Psoas muscle (tissue), 8 donors: ENCODE data around the gene S100A16. TPM values are rescaled to one million over a fixed set of nuclear protein-coding genes. Genes with fewer than 3 reads are reported as not detected.

Experiments
- ATAC-seq, 4 donors: fragments of 200-7000 bp; cut with Tn5 transposase; one replicate each; pipeline ENCODE4 v1.9.1; 2020; ENCODE audit warnings: moderate library complexity in 3 of 4, mild to moderate bottlenecking in 2 of 4
- DNase-seq, 2 donors: peaks; one replicate each; pipeline ENCODE4 v3.0.0-alpha.2; 2020
- H3K27ac ChIP-seq: fragments of 200-600 bp; one replicate; pipeline ENCODE4 v1.8.0; 2022
- H3K27me3 ChIP-seq, 3 donors: fragments of 200-600 bp in 1 of 3; one replicate each; pipeline versions ENCODE4 v1.6.1 to v1.8.0; 2013 to 2022; ENCODE audit warnings: low read length in 2 of 3, mild to moderate bottlenecking in 2 of 3, moderate library complexity in 1 of 3; ENCODE audit not compliant: insufficient read depth in 3 of 3
- H3K36me3 ChIP-seq, 2 donors: fragments of 200-600 bp in 1 of 2; one replicate each; pipeline versions ENCODE4 v1.6.1 to v1.8.0; 2013 to 2022; ENCODE audit warnings: low read depth in 1 of 2, mild to moderate bottlenecking in 1 of 2, moderate library complexity in 1 of 2; ENCODE audit not compliant: insufficient read depth in 1 of 2
- H3K4me1 ChIP-seq: fragments of 200-600 bp; one replicate; pipeline ENCODE4 v1.8.0; 2022
- H3K4me3 ChIP-seq: fragments of 200-600 bp; one replicate; pipeline ENCODE4 v1.8.0; 2022; ENCODE audit warnings: mild to moderate bottlenecking
- H3K9me3 ChIP-seq: fragments of 200-600 bp; one replicate; pipeline ENCODE4 v1.8.0; 2022
- WGBS, 3 donors: extraction: QIAGEN DNeasy Blood & Tissue Kit; methylation state at CpG; one replicate each; pipeline versions ENCODE4 v1.1.6 to v1.1.7; 2013; 5-methylcytosine and 5-hydroxymethylcytosine counted together
- intact Hi-C, 2 donors: fragments of 100-400 bp; cut with DNase I; formaldehyde crosslinking; loops; one replicate each; pipeline versions ENCODE4 v1.11.0 to v1.14.2; 2022
- polyA plus RNA-seq, 3 donors: library from polyadenylated mRNA; stranded (reverse); fragments of 200-250 nt; gene quantifications; one replicate each; pipeline ENCODE4 v1.2.3, GENCODE V29; 2013
- total RNA-seq, 4 donors: library from RNA; stranded (reverse); fragmentation: NEBNext Ultra II Directional in 2 of 4; extraction: Animal tissue kit (Norgen Biotek cat#: 25700) in 2 of 4; gene quantifications; one replicate each; pipeline versions ENCODE4 v1.2.1 to v1.2.4, GENCODE V29; 2021 to 2023
- TF ChIP-seq, protein P1 (sequence below): fragments of 200-600 bp; IDR thresholded peaks from one replicate; pipeline ENCODE4 v1.8.0; 2022; ENCODE audit warnings: antibody characterized with exemption
- donor health status: healthy with polysubstance abuse.
- donor health status: DM: no; HTN: no; CAD: no; lungs with moderate emphysema.
- donor health status: Bipolar disorder and iron deficiency.
- donor health status: healthy.
- donor health status: DM: yes; HTN: yes; CAD: no.
- donor health status: DM: no; HTN: no; CAD: no.
- donor health status: DM: no; HTN: no; CAD: no.
- donor health status: DM: yes; HTN: yes; CAD: no.

The S100A16 gene
- total and polyA plus RNA-seq, 7 donors, result 23.3 to 251 (median 38.1) TPM

DNA sequence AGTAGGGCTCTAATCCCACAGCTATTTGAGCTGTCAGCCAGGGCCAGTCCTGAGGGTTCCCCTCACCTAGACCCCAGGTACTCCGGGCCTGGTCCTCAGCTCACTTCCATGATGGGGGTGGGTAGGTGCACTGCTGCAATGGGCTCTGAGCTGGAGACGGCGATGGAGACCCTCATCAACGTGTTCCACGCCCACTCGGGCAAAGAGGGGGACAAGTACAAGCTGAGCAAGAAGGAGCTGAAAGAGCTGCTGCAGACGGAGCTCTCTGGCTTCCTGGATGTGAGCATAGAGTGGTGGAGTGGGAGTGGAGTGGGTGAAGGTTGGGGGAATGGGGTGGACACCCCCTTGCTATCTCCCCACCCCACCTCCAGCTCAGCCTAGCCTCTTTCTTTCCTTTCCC lies 17.4 kb upstream of the S100A16 start:
- Histone ChIP-seq H3K27me3 (no peaks in the 10 kb centered on the region), H3K4me3 (peak overlapping the region; percentile 66), H3K36me3 (peaks cover 0 to 25% of the 10 kb centered on the region in 2 donors), H3K9me3 (no peaks in the 10 kb centered on the region), H3K27ac (peak overlapping the region; percentile 100), H3K4me1 (peaks cover 51% of the 10 kb centered on the region)
- TF ChIP-seq, protein P1, sequence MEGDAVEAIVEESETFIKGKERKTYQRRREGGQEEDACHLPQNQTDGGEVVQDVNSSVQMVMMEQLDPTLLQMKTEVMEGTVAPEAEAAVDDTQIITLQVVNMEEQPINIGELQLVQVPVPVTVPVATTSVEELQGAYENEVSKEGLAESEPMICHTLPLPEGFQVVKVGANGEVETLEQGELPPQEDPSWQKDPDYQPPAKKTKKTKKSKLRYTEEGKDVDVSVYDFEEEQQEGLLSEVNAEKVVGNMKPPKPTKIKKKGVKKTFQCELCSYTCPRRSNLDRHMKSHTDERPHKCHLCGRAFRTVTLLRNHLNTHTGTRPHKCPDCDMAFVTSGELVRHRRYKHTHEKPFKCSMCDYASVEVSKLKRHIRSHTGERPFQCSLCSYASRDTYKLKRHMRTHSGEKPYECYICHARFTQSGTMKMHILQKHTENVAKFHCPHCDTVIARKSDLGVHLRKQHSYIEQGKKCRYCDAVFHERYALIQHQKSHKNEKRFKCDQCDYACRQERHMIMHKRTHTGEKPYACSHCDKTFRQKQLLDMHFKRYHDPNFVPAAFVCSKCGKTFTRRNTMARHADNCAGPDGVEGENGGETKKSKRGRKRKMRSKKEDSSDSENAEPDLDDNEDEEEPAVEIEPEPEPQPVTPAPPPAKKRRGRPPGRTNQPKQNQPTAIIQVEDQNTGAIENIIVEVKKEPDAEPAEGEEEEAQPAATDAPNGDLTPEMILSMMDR, result no peak
- ATAC-seq (no peak), DNase-seq (no peak)
- intact Hi-C loops, result no loop called here
- 64 to 78% (median 69%) methylated on average over 7 of the region's 7 CpGs for WGBS, 3 donors

DNA sequence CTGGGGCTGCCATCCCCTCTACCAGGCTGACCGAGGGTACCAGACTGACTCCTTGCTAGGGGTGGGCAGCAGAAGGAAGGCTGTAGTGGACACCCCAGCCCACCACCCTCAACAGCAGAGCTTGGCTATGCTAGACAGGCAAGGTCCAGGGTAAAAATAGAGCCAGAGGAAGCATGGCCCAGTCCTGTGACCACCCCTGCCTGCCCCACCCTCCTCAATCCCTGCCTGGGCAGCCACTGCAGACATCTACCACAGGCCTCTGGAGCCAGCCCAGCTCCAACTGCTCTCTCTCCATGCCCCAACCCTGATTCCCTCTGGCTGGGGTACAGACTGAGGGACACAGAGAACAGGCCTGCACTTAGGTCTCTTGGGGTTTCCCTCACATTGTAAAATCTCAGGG lies 17.0 kb upstream of the S100A16 start:
- intact Hi-C loops, result no loop called here
- peak overlapping the region; percentile 100 for H3K27ac ChIP-seq
- peak overlapping the region; percentile 66 for H3K4me3 ChIP-seq
- DNase-seq, result peak; percentile 55 to 89
- H3K27me3 ChIP-seq, result no peaks in the 10 kb centered on the region
- 18 to 74% (median 65%) methylated on average over 1 of the region's 1 CpG for WGBS, 3 donors
- H3K4me1 ChIP-seq, result peaks cover 52% of the 10 kb centered on the region
- peak; percentile 36 to 55 (median 50) for ATAC-seq
- H3K9me3 ChIP-seq, result no peaks in the 10 kb centered on the region
- H3K36me3 ChIP-seq, result peaks cover 0 to 26% of the 10 kb centered on the region in 2 donors
- TF ChIP-seq, protein P1, result no peak

DNA sequence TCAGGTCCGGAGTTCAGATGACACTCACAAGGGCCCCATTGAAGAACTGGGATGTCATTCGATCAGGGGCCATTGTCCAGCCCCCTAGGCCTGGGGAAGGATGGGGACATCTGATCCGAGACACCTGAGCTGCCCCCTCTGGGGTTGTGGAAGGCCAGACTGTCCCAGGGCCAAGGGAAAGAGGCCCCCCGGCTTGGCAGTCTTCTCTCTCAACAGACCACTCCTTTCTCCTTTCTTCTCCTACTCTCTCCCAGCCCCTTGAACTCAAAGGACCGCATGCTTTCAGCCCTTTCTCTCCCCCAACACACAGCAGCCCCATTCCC lies 16.4 kb upstream of the S100A16 start:
- peak overlapping the region; percentile 100 for H3K27ac ChIP-seq
- TF ChIP-seq, protein P1, result no peak
- WGBS, 3 donors, result 28 to 56% (median 36%) methylated on average over 5 of the region's 5 CpGs
- H3K36me3 ChIP-seq, result peaks cover 0 to 30% of the 10 kb centered on the region in 2 donors
- DNase-seq (no peak), ATAC-seq (no peak)
- intact Hi-C loops, result no loop called here
- H3K9me3 ChIP-seq, result no peaks in the 10 kb centered on the region
- peak overlapping the region; percentile 66 for H3K4me3 ChIP-seq
- no peaks in the 10 kb centered on the region for H3K27me3 ChIP-seq
- H3K4me1 ChIP-seq, result peaks cover 55% of the 10 kb centered on the region

DNA sequence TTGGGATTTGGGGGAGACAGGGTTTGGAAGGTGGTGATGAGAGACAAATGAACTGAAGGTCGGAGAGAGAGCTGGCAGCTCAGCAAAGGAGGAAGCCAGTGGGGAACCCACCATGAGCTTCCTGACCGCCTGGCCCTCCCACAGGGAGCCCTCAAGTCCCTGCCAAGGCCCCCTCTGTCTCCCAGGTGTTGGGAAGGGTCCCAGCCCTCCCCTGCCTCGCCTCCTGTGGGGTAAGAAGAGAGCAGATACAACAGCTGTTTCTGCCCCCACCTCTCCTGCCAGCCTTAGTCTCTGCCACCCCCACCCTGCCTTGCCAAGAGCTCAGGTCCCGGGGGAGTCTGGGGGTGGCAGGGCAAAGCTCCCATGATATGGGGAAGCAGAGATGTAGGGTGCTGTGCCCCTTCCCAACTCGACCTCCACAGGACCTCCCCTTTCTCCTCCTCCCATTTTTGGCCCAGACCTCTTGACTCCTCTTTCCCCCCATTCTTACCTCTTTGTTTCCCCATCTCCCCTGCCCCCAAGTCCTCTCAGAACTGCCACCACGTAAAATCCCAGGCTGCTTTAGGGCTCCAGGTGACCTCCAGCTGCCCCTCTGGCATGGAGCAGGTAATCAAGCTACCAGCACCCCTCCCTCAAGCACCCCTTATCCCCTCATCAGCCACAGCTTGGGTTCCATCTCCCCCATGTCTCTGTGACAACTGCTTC lies 15.9 kb upstream of the S100A16 start:
- Histone ChIP-seq H3K27ac (peak overlapping the region; percentile 100), H3K4me3 (peak overlapping the region; percentile 66), H3K27me3 (no peaks in the 10 kb centered on the region), H3K4me1 (peaks cover 61% of the 10 kb centered on the region), H3K36me3 (peaks cover 0 to 35% of the 10 kb centered on the region in 2 donors), H3K9me3 (no peaks in the 10 kb centered on the region)
- WGBS, 3 donors, result 35 to 49% (median 37%) methylated on average over 6 of the region's 6 CpGs
- TF ChIP-seq, protein P1, result no peak
- DNase-seq (no peak), ATAC-seq (peak in 2 of 4 donors; percentile 5 to 11)
- intact Hi-C loops, result loop anchor here in 1 of 2 donors (1.0 kb wide), 1 partner anchor 56 kb away; no protein-coding TSS in a partner anchor
